Esophagus squamous epithelium (tissue), 4 donors: ENCODE measurements around the gene HAVCR2.

ENCODE experiments used
- CTCF ChIP-seq, 6 experiments: fragments of 450-650 bp in 4 of 6; fragments of 200-600 bp in 2 of 6; sonication (generic) in 2 of 6; IDR thresholded peaks; one replicate each; pipeline ENCODE4 v1.5.1; 2016 to 2019; ENCODE audit warnings: antibody characterized with exemption in 6 of 6, mild to moderate bottlenecking in 4 of 6, moderate library complexity in 4 of 6
- POLR2A ChIP-seq, 4 donors: fragments of 450-650 bp; IDR thresholded peaks; one replicate each; pipeline ENCODE4 v1.6.1; 2017; ENCODE audit warnings: antibody characterized with exemption in 4 of 4, mild to moderate bottlenecking in 4 of 4, moderate library complexity in 3 of 4

- TF ChIP-seq POLR2A (IDR thresholded peaks at IDR 0.05) (no peak), CTCF (IDR thresholded peaks at IDR 0.05) (no peak)
Measured at GRCh38 chr5:157050050-157050449, 58.8 kb downstream of the HAVCR2 start.
